Liver (tissue), 9 donors: ENCODE results near the gene CCDC63. TPM values are rescaled to one million over a fixed set of nuclear protein-coding genes. Genes with fewer than 3 reads are reported as not detected.

ENCODE experiments used
- DNase-seq: peaks from one replicate; pipeline ENCODE4 v3.0.0-alpha.2; 2017; ENCODE audit warnings: low spot score
- H3K27ac ChIP-seq, 2 donors: one replicate each; pipeline ENCODE4 v1.7.0; 2013; ENCODE audit warnings: inconsistent platforms in 2 of 2, low read length in 2 of 2, control low read depth in 1 of 2, low read depth in 1 of 2, mild to moderate bottlenecking in 1 of 2
- H3K27me3 ChIP-seq, 4 donors: one replicate each; pipeline versions ENCODE4 v1.6.1 to v1.7.0; 2013; ENCODE audit warnings: low read length in 3 of 4, inconsistent platforms in 1 of 4, mild to moderate bottlenecking in 1 of 4, moderate library complexity in 1 of 4; ENCODE audit not compliant: control insufficient read depth in 4 of 4, insufficient read depth in 4 of 4
- H3K36me3 ChIP-seq, 4 donors: one replicate each; pipeline versions ENCODE4 v1.6.1 to v1.7.0; 2013; ENCODE audit warnings: low read length in 3 of 4, mild to moderate bottlenecking in 3 of 4, low read depth in 1 of 4, moderate library complexity in 1 of 4; ENCODE audit not compliant: control insufficient read depth in 4 of 4, insufficient read depth in 3 of 4
- H3K4me1 ChIP-seq, 4 donors: one replicate each; pipeline versions ENCODE4 v1.6.1 to v1.7.0; 2013; ENCODE audit warnings: low read length in 3 of 4, mild to moderate bottlenecking in 3 of 4, moderate library complexity in 1 of 4; ENCODE audit not compliant: control insufficient read depth in 4 of 4, insufficient read depth in 4 of 4
- H3K4me3 ChIP-seq, 3 donors: one replicate each; pipeline versions ENCODE4 v1.6.1 to v1.7.0; 2013; ENCODE audit warnings: low read length in 3 of 3, control low read depth in 1 of 3, low read depth in 1 of 3, mild to moderate bottlenecking in 1 of 3
- H3K9ac ChIP-seq, 2 donors: one replicate each; pipeline ENCODE4 v1.7.0; 2013; ENCODE audit warnings: low read length in 2 of 2, mild to moderate bottlenecking in 2 of 2, moderate library complexity in 2 of 2, control low read depth in 1 of 2, low read depth in 1 of 2
- H3K9me3 ChIP-seq, 4 donors: one replicate each; pipeline versions ENCODE4 v1.6.1 to v1.7.0; 2013; ENCODE audit warnings: low read length in 3 of 4; ENCODE audit not compliant: control insufficient read depth in 4 of 4
- EGR1 ChIP-seq, 2 donors: IDR thresholded peaks; 2 replicates each; pipeline ENCODE4 v1.6.1; 2016 to 2018; ENCODE audit warnings: antibody characterized with exemption in 2 of 2, low read depth in 2 of 2
- FOXA1 ChIP-seq: IDR thresholded peaks from 2 replicates; pipeline ENCODE4 v1.6.1; 2016; ENCODE audit warnings: antibody characterized with exemption
- GABPA ChIP-seq, 2 donors: IDR thresholded peaks in 1 of 2; conservative IDR thresholded peaks in 1 of 2; 2 replicates each; pipeline ENCODE4 v1.6.1; 2016; ENCODE audit warnings: antibody characterized with exemption in 2 of 2, mild to moderate bottlenecking in 1 of 2, moderate library complexity in 1 of 2
- HNF4A ChIP-seq, 2 donors: conservative IDR thresholded peaks; 2 replicates each; pipeline ENCODE4 v1.6.1; 2016; ENCODE audit warnings: antibody characterized with exemption in 2 of 2, mild to moderate bottlenecking in 2 of 2
- HNF4G ChIP-seq: IDR thresholded peaks from 2 replicates; pipeline ENCODE4 v1.6.1; 2016; ENCODE audit warnings: antibody characterized with exemption
- JUND ChIP-seq, 2 donors: IDR thresholded peaks; 2 replicates each; pipeline ENCODE4 v1.6.1; 2016; ENCODE audit warnings: antibody characterized with exemption in 2 of 2
- NR2F2 ChIP-seq: IDR thresholded peaks from 2 replicates; pipeline ENCODE4 v1.6.1; 2016; ENCODE audit warnings: antibody characterized with exemption
- RXRA ChIP-seq, 2 donors: IDR thresholded peaks; 2 replicates each; pipeline ENCODE4 v1.6.1; 2017 to 2018; ENCODE audit warnings: antibody characterized with exemption in 2 of 2, mild to moderate bottlenecking in 1 of 2
- SP1 ChIP-seq: IDR thresholded peaks from 2 replicates; pipeline ENCODE4 v1.6.1; 2018; ENCODE audit warnings: antibody characterized with exemption, mild to moderate bottlenecking
- TAF1 ChIP-seq: conservative IDR thresholded peaks from 2 replicates; pipeline ENCODE4 v1.6.1; 2016; ENCODE audit warnings: antibody characterized with exemption, mild to moderate bottlenecking
- YY1 ChIP-seq: IDR thresholded peaks from 2 replicates; pipeline ENCODE4 v1.6.1; 2016; ENCODE audit warnings: antibody characterized with exemption, mild to moderate bottlenecking
- WGBS: extraction: QIAGEN DNeasy Blood & Tissue Kit; methylation state at CpG from one replicate; pipeline ENCODE4 v1.1.7; 2013; 5-methylcytosine and 5-hydroxymethylcytosine counted together
- polyA plus RNA-seq, 2 donors: library from polyadenylated mRNA; stranded (reverse) in 1 of 2; unstranded in 1 of 2; fragments of 200-250 nt in 1 of 2; fragments of >200 nt in 1 of 2; fragmentation: Nextera tagmentation in 1 of 2; extraction: Ambion mirVana in 1 of 2; gene quantifications; one replicate each; pipeline versions ENCODE4 v1.2.1 to v1.2.3, GENCODE V29; 2013 to 2015
- total RNA-seq, 2 donors: library from RNA; depleted of rRNA; stranded (reverse); fragments of >200 nt; gene quantifications; one replicate each; pipeline ENCODE4 v1.2.3, GENCODE V29; 2014
- TF ChIP-seq, protein P1 (sequence below): IDR thresholded peaks from 2 replicates; pipeline ENCODE4 v1.6.1; 2016; ENCODE audit warnings: antibody characterized with exemption
- TF ChIP-seq, protein P2 (sequence below): IDR thresholded peaks from 2 replicates; pipeline ENCODE4 v1.6.1; 2016; ENCODE audit warnings: antibody characterized with exemption, mild to moderate bottlenecking
- TF ChIP-seq, protein P3 (sequence below): IDR thresholded peaks from 2 replicates; pipeline ENCODE4 v1.6.1; 2016; ENCODE audit warnings: antibody characterized with exemption
- donor health status: healthy.
- donor health status: healthy.
- donor health status: healthy.
- donor health status: healthy.
- donor health status: healthy.

CCDC63 gene
- total and polyA plus RNA-seq, 4 donors, result not detected

DNA sequence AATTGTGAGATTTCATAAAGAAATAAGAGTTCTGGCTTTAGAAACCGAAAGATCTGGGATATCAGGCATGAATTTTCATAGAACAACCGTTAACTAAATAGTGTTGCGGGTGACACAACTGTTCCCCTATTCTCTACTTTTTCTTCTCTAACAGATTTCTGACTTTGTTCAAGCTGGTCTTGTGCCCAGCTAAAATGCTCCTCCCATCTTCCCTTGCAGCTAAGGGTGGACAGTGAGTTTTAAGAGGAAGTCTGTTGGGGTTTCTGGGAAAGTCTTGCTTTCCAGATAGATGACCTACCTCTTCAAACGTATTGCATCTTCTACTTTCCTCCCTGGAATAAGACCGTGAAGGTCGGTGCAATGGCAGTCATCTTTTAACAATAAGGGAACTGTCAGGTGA lies 18.7 kb downstream of the CCDC63 start:
- Histone ChIP-seq H3K27me3 (no peaks in the 10 kb centered on the region), H3K9ac (no peak overlapping the region), H3K36me3 (no peaks in the 10 kb centered on the region), H3K4me3 (no peak overlapping the region), H3K27ac (no peak overlapping the region), H3K4me1 (no peaks in the 10 kb centered on the region), H3K9me3 (peaks cover 0 to 5% (median 0%) of the 10 kb centered on the region in 4 donors)
- TF ChIP-seq GABPA (IDR thresholded peaks at IDR 0.05 in 1 of 2, conservative IDR thresholded peaks at IDR 0.05 in 1 of 2) (no peak), TAF1 (no peak), FOXA1 (no peak), HNF4A (conservative IDR thresholded peaks at IDR 0.05) (no peak), HNF4G (no peak), JUND (IDR thresholded peaks at IDR 0.05) (no peak), RXRA (IDR thresholded peaks at IDR 0.05) (no peak), NR2F2 (no peak)
- TF ChIP-seq, protein P1, sequence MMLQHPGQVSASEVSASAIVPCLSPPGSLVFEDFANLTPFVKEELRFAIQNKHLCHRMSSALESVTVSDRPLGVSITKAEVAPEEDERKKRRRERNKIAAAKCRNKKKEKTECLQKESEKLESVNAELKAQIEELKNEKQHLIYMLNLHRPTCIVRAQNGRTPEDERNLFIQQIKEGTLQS, result no peak
- TF ChIP-seq, protein P2, sequence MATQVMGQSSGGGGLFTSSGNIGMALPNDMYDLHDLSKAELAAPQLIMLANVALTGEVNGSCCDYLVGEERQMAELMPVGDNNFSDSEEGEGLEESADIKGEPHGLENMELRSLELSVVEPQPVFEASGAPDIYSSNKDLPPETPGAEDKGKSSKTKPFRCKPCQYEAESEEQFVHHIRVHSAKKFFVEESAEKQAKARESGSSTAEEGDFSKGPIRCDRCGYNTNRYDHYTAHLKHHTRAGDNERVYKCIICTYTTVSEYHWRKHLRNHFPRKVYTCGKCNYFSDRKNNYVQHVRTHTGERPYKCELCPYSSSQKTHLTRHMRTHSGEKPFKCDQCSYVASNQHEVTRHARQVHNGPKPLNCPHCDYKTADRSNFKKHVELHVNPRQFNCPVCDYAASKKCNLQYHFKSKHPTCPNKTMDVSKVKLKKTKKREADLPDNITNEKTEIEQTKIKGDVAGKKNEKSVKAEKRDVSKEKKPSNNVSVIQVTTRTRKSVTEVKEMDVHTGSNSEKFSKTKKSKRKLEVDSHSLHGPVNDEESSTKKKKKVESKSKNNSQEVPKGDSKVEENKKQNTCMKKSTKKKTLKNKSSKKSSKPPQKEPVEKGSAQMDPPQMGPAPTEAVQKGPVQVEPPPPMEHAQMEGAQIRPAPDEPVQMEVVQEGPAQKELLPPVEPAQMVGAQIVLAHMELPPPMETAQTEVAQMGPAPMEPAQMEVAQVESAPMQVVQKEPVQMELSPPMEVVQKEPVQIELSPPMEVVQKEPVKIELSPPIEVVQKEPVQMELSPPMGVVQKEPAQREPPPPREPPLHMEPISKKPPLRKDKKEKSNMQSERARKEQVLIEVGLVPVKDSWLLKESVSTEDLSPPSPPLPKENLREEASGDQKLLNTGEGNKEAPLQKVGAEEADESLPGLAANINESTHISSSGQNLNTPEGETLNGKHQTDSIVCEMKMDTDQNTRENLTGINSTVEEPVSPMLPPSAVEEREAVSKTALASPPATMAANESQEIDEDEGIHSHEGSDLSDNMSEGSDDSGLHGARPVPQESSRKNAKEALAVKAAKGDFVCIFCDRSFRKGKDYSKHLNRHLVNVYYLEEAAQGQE, result no peak
- TF ChIP-seq, protein P3, sequence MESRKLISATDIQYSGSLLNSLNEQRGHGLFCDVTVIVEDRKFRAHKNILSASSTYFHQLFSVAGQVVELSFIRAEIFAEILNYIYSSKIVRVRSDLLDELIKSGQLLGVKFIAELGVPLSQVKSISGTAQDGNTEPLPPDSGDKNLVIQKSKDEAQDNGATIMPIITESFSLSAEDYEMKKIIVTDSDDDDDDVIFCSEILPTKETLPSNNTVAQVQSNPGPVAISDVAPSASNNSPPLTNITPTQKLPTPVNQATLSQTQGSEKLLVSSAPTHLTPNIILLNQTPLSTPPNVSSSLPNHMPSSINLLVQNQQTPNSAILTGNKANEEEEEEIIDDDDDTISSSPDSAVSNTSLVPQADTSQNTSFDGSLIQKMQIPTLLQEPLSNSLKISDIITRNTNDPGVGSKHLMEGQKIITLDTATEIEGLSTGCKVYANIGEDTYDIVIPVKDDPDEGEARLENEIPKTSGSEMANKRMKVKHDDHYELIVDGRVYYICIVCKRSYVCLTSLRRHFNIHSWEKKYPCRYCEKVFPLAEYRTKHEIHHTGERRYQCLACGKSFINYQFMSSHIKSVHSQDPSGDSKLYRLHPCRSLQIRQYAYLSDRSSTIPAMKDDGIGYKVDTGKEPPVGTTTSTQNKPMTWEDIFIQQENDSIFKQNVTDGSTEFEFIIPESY, result no peak
- DNase-seq, result no peak
- WGBS, result 85% methylated on average over 6 of the region's 6 CpGs

DNA sequence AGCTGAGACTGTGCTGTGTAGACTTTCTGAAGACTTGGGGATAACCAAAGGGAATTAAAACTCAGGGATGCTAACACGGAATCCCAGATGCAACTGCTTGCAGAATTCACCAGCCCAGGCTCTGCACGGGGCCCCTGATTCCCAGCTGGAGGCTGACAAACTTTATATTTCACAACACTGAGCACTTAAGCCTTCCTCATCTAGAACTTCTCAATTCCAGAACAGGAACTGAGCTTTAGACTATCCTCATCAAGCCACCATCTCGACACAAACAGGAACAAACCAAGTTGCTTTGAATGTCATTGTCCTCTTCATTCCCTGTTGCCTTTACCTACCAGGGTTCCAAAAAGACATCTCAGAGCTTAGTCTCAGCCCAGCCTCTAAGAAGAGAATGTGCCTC lies 22.2 kb downstream of the CCDC63 start:
- no peaks in the 10 kb centered on the region for H3K27me3 ChIP-seq
- peaks cover 0 to 5% (median 0%) of the 10 kb centered on the region in 4 donors for H3K9me3 ChIP-seq
- H3K9ac ChIP-seq, result no peak overlapping the region
- no peak overlapping the region for H3K27ac ChIP-seq
- no peak overlapping the region for H3K4me3 ChIP-seq
- H3K36me3 ChIP-seq, result no peaks in the 10 kb centered on the region
- 66% methylated on average over 3 of the region's 3 CpGs for WGBS
- TF ChIP-seq YY1 (no peak), JUND (IDR thresholded peaks at IDR 0.05) (no peak), FOXA1 (no peak), NR2F2 (no peak), HNF4G (no peak), TAF1 (no peak), SP1 (no peak), EGR1 (IDR thresholded peaks at IDR 0.05; ENCODE audit: low read depth in 2 of 2) (no peak), RXRA (IDR thresholded peaks at IDR 0.05) (no peak)
- TF ChIP-seq, protein P3, result no peak
- TF ChIP-seq, protein P1, result no peak
- no peak for DNase-seq
- H3K4me1 ChIP-seq, result no peaks in the 10 kb centered on the region
